Pericardium fibroblast (primary cell): Measurements from ENCODE around the gene SLC5A4. TPM values are rescaled to one million over a fixed set of nuclear protein-coding genes. Genes with fewer than 3 reads are reported as not detected.

Experiments used
- total RNA-seq: library from RNA; depleted of rRNA; stranded (reverse); fragments of >200 nt; gene quantifications from 2 replicates; pipeline ENCODE4 v1.2.3, GENCODE V29; 2015

Gene SLC5A4
- not detected in 2 replicates for total RNA-seq

GRCh38 chr22:32255217-32255616 lies at the start of gene SLC5A4:
SLC5A4 (minus strand) TSS chr22:32255347; CDS start chr22:32255329, 18 bp downstream.

GRCh38 chr22:32204856-32205722 lies 50.1 kb downstream of the SLC5A4 start, which contains the start of gene RFPL2:
RFPL2 (minus strand) TSS chr22:32205073; CDS start chr22:32202451, 2,622 bp downstream.

Other genes with a start within 250 kb of the SLC5A4 start
- gene SLC5A1, start 212.1 kb downstream of the SLC5A4 start, total RNA-seq: not detected in 2 replicates
- gene C22orf42, start 96.0 kb downstream of the SLC5A4 start, total RNA-seq: not detected in 2 replicates
- not detected in 2 replicates for gene RFPL2, start 50.3 kb downstream of the SLC5A4 start, total RNA-seq
- not detected in 2 replicates for gene RFPL3, start 102.5 kb upstream of the SLC5A4 start, total RNA-seq
- 54.8 and 68.4 TPM in 2 replicates for gene RTCB, start 156.9 kb upstream of the SLC5A4 start, total RNA-seq
- not detected in 2 replicates for gene BPIFC, start 209.1 kb upstream of the SLC5A4 start, total RNA-seq
- gene FBXO7, start 219.5 kb upstream of the SLC5A4 start, total RNA-seq: 59.3 and 83.2 TPM in 2 replicates